ENCODE measurements around the gene GMEB1.

The GMEB1 gene

DNA sequence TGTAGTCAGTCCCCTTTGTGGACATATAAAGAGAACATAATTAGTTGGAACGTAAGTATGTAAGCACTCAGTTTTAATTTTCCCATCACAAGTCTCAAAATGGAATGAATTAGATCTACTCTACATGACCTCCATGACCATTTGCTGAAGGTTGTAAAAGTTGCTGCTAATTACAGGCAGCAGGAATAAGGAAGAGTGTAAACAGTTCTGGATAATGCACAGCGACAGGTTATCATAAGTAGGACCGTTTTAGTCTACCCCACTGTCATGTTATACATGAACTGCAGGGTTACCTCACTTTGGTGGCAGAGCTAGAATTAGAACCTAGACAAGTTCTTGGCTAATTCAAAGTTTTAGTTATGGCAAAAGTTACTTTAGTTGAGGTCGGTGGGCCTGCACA is 89.8 kb downstream of the GMEB1 start:
- no peak for TF ChIP-seq GABPA (IDR thresholded peaks at IDR 0.05; ENCODE audit: low read depth)
- no peak for TF ChIP-seq POLR2AphosphoS5 (IDR thresholded peaks at IDR 0.05; ENCODE audit: low read depth)
- TF ChIP-seq CTCF (IDR thresholded peaks at IDR 0.05; ENCODE audit: insufficient read depth, low read length) = no peak
- TF ChIP-seq, protein P1, sequence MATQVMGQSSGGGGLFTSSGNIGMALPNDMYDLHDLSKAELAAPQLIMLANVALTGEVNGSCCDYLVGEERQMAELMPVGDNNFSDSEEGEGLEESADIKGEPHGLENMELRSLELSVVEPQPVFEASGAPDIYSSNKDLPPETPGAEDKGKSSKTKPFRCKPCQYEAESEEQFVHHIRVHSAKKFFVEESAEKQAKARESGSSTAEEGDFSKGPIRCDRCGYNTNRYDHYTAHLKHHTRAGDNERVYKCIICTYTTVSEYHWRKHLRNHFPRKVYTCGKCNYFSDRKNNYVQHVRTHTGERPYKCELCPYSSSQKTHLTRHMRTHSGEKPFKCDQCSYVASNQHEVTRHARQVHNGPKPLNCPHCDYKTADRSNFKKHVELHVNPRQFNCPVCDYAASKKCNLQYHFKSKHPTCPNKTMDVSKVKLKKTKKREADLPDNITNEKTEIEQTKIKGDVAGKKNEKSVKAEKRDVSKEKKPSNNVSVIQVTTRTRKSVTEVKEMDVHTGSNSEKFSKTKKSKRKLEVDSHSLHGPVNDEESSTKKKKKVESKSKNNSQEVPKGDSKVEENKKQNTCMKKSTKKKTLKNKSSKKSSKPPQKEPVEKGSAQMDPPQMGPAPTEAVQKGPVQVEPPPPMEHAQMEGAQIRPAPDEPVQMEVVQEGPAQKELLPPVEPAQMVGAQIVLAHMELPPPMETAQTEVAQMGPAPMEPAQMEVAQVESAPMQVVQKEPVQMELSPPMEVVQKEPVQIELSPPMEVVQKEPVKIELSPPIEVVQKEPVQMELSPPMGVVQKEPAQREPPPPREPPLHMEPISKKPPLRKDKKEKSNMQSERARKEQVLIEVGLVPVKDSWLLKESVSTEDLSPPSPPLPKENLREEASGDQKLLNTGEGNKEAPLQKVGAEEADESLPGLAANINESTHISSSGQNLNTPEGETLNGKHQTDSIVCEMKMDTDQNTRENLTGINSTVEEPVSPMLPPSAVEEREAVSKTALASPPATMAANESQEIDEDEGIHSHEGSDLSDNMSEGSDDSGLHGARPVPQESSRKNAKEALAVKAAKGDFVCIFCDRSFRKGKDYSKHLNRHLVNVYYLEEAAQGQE (IDR thresholded peaks at IDR 0.05; ENCODE audit: insufficient replicate concordance, low read depth) = no peak
- no peak for TF ChIP-seq SPI1 (IDR thresholded peaks at IDR 0.05; ENCODE audit: borderline replicate concordance, low read depth)
- no peak overlapping the region for H3K27ac ChIP-seq (replicated peaks)
- H3K27me3 ChIP-seq (ENCODE audit: insufficient read depth, poor library complexity, severe bottlenecking) = no peaks in the 10 kb centered on the region
- H3K4me3 ChIP-seq (replicated peaks; ENCODE audit: insufficient read depth, low read length) = no peak overlapping the region
- DNase-seq (ENCODE audit: low read depth in 1 of 2, low spot score in 1 of 2) = no peak

DNA sequence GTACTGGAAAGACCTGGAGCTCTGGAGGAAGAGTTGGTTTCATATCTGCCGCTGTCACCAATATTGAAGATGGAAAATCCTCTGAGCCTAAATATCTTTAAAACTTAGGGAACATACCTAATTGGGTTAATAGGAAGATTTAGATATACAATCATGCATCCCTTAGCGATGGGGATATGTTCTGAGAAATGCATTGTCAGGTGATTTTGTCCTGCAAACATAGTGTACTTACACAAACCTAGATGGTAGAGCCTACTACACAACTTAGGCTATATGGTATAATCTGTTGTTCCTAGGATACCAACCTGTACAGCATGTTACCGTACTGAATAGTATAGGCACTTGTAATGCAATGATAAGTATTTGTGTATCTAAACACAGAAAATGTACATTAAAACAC is 90.7 kb downstream of the GMEB1 start:
- no peak for DNase-seq (ENCODE audit: low read depth in 1 of 2, low spot score in 1 of 2)
- H3K27me3 ChIP-seq (ENCODE audit: insufficient read depth, poor library complexity, severe bottlenecking) = no peaks in the 10 kb centered on the region
- TF ChIP-seq POLR2AphosphoS5 (IDR thresholded peaks at IDR 0.05; ENCODE audit: low read depth) = no peak
- TF ChIP-seq SPI1 (IDR thresholded peaks at IDR 0.05; ENCODE audit: borderline replicate concordance, low read depth) = no peak
- TF ChIP-seq, protein P1 (IDR thresholded peaks at IDR 0.05; ENCODE audit: insufficient replicate concordance, low read depth) = no peak
- TF ChIP-seq GABPA (IDR thresholded peaks at IDR 0.05; ENCODE audit: low read depth) = no peak
- TF ChIP-seq CTCF (IDR thresholded peaks at IDR 0.05; ENCODE audit: insufficient read depth, low read length) = no peak
- H3K27ac ChIP-seq (replicated peaks) = no peak overlapping the region
- H3K4me3 ChIP-seq (replicated peaks; ENCODE audit: insufficient read depth, low read length) = no peak overlapping the region

- TF ChIP-seq SPI1 (IDR thresholded peaks at IDR 0.05; ENCODE audit: borderline replicate concordance, low read depth) = no peak
- no peak for TF ChIP-seq POLR2AphosphoS5 (IDR thresholded peaks at IDR 0.05; ENCODE audit: low read depth)
- TF ChIP-seq CTCF (IDR thresholded peaks at IDR 0.05; ENCODE audit: insufficient read depth, low read length) = no peak
- TF ChIP-seq, protein P1 (IDR thresholded peaks at IDR 0.05; ENCODE audit: insufficient replicate concordance, low read depth) = no peak
- no peak for TF ChIP-seq GABPA (IDR thresholded peaks at IDR 0.05; ENCODE audit: low read depth)
- DNase-seq (ENCODE audit: low read depth in 1 of 2, low spot score in 1 of 2) = no peak
- no peaks in the 10 kb centered on the region for H3K27me3 ChIP-seq (ENCODE audit: insufficient read depth, poor library complexity, severe bottlenecking)
- no peak overlapping the region for H3K27ac ChIP-seq (replicated peaks)
- H3K4me3 ChIP-seq (replicated peaks; ENCODE audit: insufficient read depth, low read length) = no peak overlapping the region
These were observed 92.6 kb downstream of the GMEB1 start for GRCh38 chr1:28761189-28761588.

All from HL-60 (cell line).